ENCODE measurements around the gene PCDHGA3. TPM values are rescaled to one million over a fixed set of nuclear protein-coding genes. Genes with fewer than 3 reads are reported as not detected.
A peak's percentile ranks its signal among the peaks of the same experiment; 100 is the strongest.

PCDHGA3 gene
- total and polyA plus RNA-seq, 2 of the 13 experiments (the other 11 are each of a cell fraction or from before 2014, with no cell fraction given), result 0.05 TPM; not detected in 1

- TF ChIP-seq ZUFSP (CRISPR knock-in tag; IDR thresholded peaks at IDR 0.05; ENCODE audit: borderline replicate concordance), result no peak
- TF ChIP-seq ZNF205 (CRISPR knock-in tag; IDR thresholded peaks at IDR 0.05), result 0 out of 2 replicates have a peak, but pooled peaks have one; percentile 35
- TF ChIP-seq FOXC1 (CRISPR knock-in tag; IDR thresholded peaks at IDR 0.05; ENCODE audit: borderline replicate concordance), result peak; percentile 48; the same call in 1 of the 2 replicates
- TF ChIP-seq TBX2 (CRISPR knock-in tag; IDR thresholded peaks at IDR 0.05; ENCODE audit: borderline replicate concordance), result 0 out of 2 replicates have a peak, but pooled peaks have one; percentile 24
- TF ChIP-seq MIXL1 (CRISPR knock-in tag; IDR thresholded peaks at IDR 0.05), result peak; percentile 18; the same call in 1 of the 2 replicates
- no peak for TF ChIP-seq GABPA (IDR thresholded peaks at IDR 0.05; ENCODE audit: low read depth, low read length)
- TF ChIP-seq GABPA (CRISPR knock-in tag; IDR thresholded peaks at IDR 0.05; ENCODE audit: low read depth), result peak; percentile 74
- TF ChIP-seq ELF3 (CRISPR knock-in tag; IDR thresholded peaks at IDR 0.05), result peak; percentile 71
- TF ChIP-seq HOXA5 (CRISPR knock-in tag; IDR thresholded peaks at IDR 0.05), result 0 out of 2 replicates have a peak, but pooled peaks have one; percentile 38
- peak; percentile 54 for TF ChIP-seq SMC3 (IDR thresholded peaks at IDR 0.05; ENCODE audit: low read length)
- TF ChIP-seq ZMYM4 (CRISPR knock-in tag; IDR thresholded peaks at IDR 0.05), result peak; percentile 60; the same call in 1 of the 2 replicates
- peak; percentile 56 for TF ChIP-seq POLR2G (IDR thresholded peaks at IDR 0.05; ENCODE audit: low read depth, low read length)
- peak; percentile 35; the same call in 1 of the 2 replicates for TF ChIP-seq ARID4A (CRISPR knock-in tag; IDR thresholded peaks at IDR 0.05; ENCODE audit: borderline replicate concordance)
- TF ChIP-seq SAP130 (CRISPR knock-in tag; IDR thresholded peaks at IDR 0.05; ENCODE audit: low read depth), result peak; percentile 47
- no peak for TF ChIP-seq JUNB (CRISPR knock-in tag; IDR thresholded peaks at IDR 0.05; ENCODE audit: borderline replicate concordance)
- peak; percentile 36; the same call in 1 of the 2 replicates for TF ChIP-seq SRF (IDR thresholded peaks at IDR 0.05; ENCODE audit: low read depth, low read length)
- TF ChIP-seq KDM2A (CRISPR knock-in tag; IDR thresholded peaks at IDR 0.05; ENCODE audit: borderline replicate concordance, low read depth), result peak; percentile 44; the same call in 1 of the 2 replicates
- TF ChIP-seq ETV5 (CRISPR knock-in tag; IDR thresholded peaks at IDR 0.05; ENCODE audit: borderline replicate concordance), result peak; percentile 54; the same call in 1 of the 2 replicates
- TF ChIP-seq XRCC5 (optimal IDR thresholded peaks at IDR 0.05; ENCODE audit: low read length), result peak; percentile 67
- TF ChIP-seq ERF (CRISPR knock-in tag; IDR thresholded peaks at IDR 0.05), result peak; percentile 44; the same call in 1 of the 2 replicates
- 0 out of 2 replicates have a peak, but pooled peaks have one; percentile 39 for TF ChIP-seq ZNF772 (CRISPR knock-in tag; IDR thresholded peaks at IDR 0.05)
These were observed 6.4 kb downstream of the PCDHGA3 start, which contains the start of gene PCDHGB1 (continued) for GRCh38 chr5:141349917-141350619.

Data from HepG2 (cell line).